Breast epithelium (tissue), 3 donors: Measurements from ENCODE around the gene ORM2.

Experiments used
- CTCF ChIP-seq, 3 donors: fragments of 450-650 bp; IDR thresholded peaks; one replicate each; pipeline ENCODE4 v1.5.1; 2016 to 2017; ENCODE audit warnings: antibody characterized with exemption in 3 of 3, mild to moderate bottlenecking in 3 of 3, moderate library complexity in 3 of 3
- POLR2AphosphoS5 ChIP-seq, 3 donors: sonication (generic); formaldehyde crosslinking; IDR thresholded peaks; one replicate each; pipeline ENCODE4 v1.6.1; 2017; ENCODE audit warnings: antibody characterized with exemption in 3 of 3

GRCh38 chr9:114304416-114305188 lies 25.1 kb upstream of the ORM2 start:
- TF ChIP-seq CTCF (IDR thresholded peaks at IDR 0.05), result no peak
- no peak for TF ChIP-seq POLR2AphosphoS5 (IDR thresholded peaks at IDR 0.05)
